ENCODE measurements around the gene TRIM2. TPM values are rescaled to one million over a fixed set of nuclear protein-coding genes. Genes with fewer than 3 reads are reported as not detected.

The TRIM2 gene
- total RNA-seq, 4 donors from 2014 or later, result 71.8 to 124 (median 95.3) TPM

DNA sequence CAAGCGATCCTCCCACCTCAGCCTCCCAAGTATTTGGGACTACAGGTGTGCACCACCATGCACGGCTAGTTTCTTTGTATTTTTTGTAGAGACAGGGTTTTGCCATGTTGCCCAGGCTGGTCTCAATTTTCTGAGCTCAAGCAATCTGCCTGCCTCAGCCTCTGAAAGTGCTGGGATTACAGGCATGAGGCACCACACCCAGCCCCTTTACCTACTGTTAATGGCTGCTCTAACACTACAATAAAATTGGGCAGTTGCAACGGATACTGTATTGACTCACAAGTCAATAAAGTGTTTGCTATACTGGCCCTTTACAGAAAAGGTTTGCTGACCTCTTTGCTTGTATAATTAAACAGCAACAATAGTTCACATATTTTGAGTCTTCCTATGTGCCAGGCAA lies 41.5 kb downstream of the TRIM2 start:
- TF ChIP-seq EP300 (IDR thresholded peaks at IDR 0.05; ENCODE audit: low read depth) (peak; percentile 28), CTCF (IDR thresholded peaks at IDR 0.05) (no peak), POLR2AphosphoS5 (IDR thresholded peaks at IDR 0.05) (peak in 1 of 3 donors; percentile 25), POLR2A (IDR thresholded peaks at IDR 0.05) (no peak)
- Histone ChIP-seq H3K27ac (peak overlapping the region; percentile 73 to 83 (median 81)), H3K4me1 (peaks cover 45 to 85% (median 69%) of the 10 kb centered on the region in 4 donors), H3K9me3 (no peaks in the 10 kb centered on the region), H3K27me3 (no peaks in the 10 kb centered on the region), H3K4me3 (no peak overlapping the region), H3K36me3 (no peaks in the 10 kb centered on the region)
- in situ Hi-C loops (cut with MboI; ENCODE audit: low pct_ligation_motif_present in 1 of 4, low pct_unique_long_range_greater_than_20kb in 1 of 4, low sequenced_read_pairs in 3 of 4) (no loop called here), intact Hi-C loops (cut with DNase I; ENCODE audit: low total_unique reads) (no loop called here)
- 43 to 58% methylated on average over 1 to 3 of the region's 3 CpGs for WGBS, 2 donors (ENCODE audit: low coverage in 1 of 2)
- DNase-seq, result peak; percentile 58

DNA sequence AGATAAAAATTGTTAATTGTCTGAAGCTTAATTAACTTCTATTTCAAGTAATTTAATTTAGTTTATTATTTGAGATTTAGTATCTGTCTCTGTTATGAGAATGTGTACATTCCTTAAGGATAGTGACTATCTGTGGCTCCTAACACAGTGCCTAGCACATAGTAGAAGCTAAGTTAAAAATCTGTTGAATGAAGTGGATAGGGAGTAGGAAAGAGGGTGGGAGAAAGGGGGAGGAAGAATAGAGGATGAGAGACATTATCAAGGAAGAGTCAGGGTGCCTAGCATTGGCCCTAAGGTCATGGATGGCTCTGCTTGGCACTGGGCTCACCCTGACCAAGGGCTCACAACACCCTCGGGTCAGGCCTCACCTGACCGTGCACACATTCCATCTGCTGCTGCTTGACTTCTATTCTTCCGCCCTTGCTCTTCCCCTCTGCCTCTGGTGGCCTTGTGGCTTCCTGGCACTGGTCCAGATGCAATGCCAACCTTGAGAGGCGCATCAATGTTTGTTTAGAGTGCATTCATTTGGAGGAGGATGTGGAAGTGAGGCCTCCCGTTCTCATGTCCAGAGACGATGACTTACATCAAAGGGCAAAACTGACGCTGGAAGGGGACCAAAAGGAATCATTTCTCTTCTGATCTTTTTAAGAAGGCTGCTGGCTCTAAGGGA lies 42.3 kb downstream of the TRIM2 start:
- H3K36me3 ChIP-seq, result no peaks in the 10 kb centered on the region
- intact Hi-C loops (cut with DNase I; ENCODE audit: low total_unique reads) (no loop called here), in situ Hi-C loops (cut with MboI; ENCODE audit: low pct_ligation_motif_present in 1 of 4, low pct_unique_long_range_greater_than_20kb in 1 of 4, low sequenced_read_pairs in 3 of 4) (no loop called here)
- H3K9me3 ChIP-seq, result no peaks in the 10 kb centered on the region
- TF ChIP-seq CTCF (IDR thresholded peaks at IDR 0.05) (no peak), POLR2AphosphoS5 (IDR thresholded peaks at IDR 0.05) (peak in 2 of 3 donors; percentile 6 to 59)
- no peaks in the 10 kb centered on the region for H3K27me3 ChIP-seq
- peak; percentile 55 for DNase-seq
- peaks cover 38 to 77% (median 61%) of the 10 kb centered on the region in 4 donors for H3K4me1 ChIP-seq
- no peak overlapping the region for H3K4me3 ChIP-seq
- 68% methylated on average over 7 of the region's 7 CpGs; no CpG with 5 or more reads in 1 of the 2 donors for WGBS, 2 donors (ENCODE audit: low coverage in 1 of 2)
- H3K27ac ChIP-seq, result peak overlapping the region; percentile 73 to 83 (median 81)

GRCh38 chr4:153247116-153247490 lies 42.9 kb downstream of the TRIM2 start:
- H3K9me3 ChIP-seq, result no peaks in the 10 kb centered on the region
- H3K36me3 ChIP-seq, result no peaks in the 10 kb centered on the region
- no peak overlapping the region for H3K4me3 ChIP-seq
- no peak for DNase-seq
- WGBS, 2 donors (ENCODE audit: low coverage in 1 of 2), result 75% methylated on average over 6 of the region's 6 CpGs; no CpG with 5 or more reads in 1 of the 2 donors
- no peaks in the 10 kb centered on the region for H3K27me3 ChIP-seq
- in situ Hi-C loops (cut with MboI; ENCODE audit: low pct_ligation_motif_present in 1 of 4, low pct_unique_long_range_greater_than_20kb in 1 of 4, low sequenced_read_pairs in 3 of 4) (no loop called here), intact Hi-C loops (cut with DNase I; ENCODE audit: low total_unique reads) (no loop called here)
- TF ChIP-seq POLR2A (IDR thresholded peaks at IDR 0.05) (no peak), CTCF (IDR thresholded peaks at IDR 0.05) (no peak), POLR2AphosphoS5 (IDR thresholded peaks at IDR 0.05) (no peak), EP300 (IDR thresholded peaks at IDR 0.05; ENCODE audit: low read depth) (no peak)
- H3K4me1 ChIP-seq, result peaks cover 33 to 72% (median 56%) of the 10 kb centered on the region in 4 donors
- H3K27ac ChIP-seq, result peak overlapping the region; percentile 73 to 83 (median 81)

DNA sequence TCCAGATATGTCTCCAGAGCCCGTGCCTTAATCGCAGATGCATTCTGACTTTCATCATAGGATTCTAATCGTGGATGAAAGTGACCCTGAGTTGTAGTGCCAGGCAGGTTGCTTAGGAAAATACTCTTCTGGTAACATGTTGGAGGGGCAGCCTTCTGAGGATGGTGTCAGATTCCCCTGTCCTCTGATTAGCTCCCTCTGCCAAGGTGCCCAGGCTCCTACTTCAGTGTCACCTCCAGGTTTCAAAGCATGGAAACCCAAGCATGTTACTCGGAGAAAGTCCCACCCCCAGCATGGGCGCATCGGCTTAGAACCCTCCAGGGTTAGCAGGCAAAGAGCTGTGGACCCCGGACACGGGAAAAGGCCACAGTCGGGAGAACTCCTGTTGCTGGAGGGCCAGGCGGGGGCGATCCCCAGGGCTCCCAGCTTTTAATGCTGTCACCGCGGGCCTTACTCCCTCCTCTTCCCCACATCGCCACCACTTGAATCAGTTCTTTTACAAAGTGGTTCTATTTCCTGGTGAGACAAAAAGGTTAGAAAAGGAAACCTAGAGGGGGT lies 44.5 kb downstream of the TRIM2 start:
- H3K9me3 ChIP-seq, result no peaks in the 10 kb centered on the region
- H3K36me3 ChIP-seq, result no peaks in the 10 kb centered on the region
- TF ChIP-seq POLR2AphosphoS5 (IDR thresholded peaks at IDR 0.05), result peak in 2 of 3 donors; percentile 36 to 38
- no peak for TF ChIP-seq EP300 (IDR thresholded peaks at IDR 0.05; ENCODE audit: low read depth)
- TF ChIP-seq CTCF (IDR thresholded peaks at IDR 0.05), result no peak
- peak; percentile 51 for TF ChIP-seq POLR2A (IDR thresholded peaks at IDR 0.05)
- DNase-seq, result no peak
- peak overlapping the region; percentile 10 to 55 (median 36) for H3K4me3 ChIP-seq
- 18 to 37% methylated on average over 7 to 14 of the region's 14 CpGs for WGBS, 2 donors (ENCODE audit: low coverage in 1 of 2)
- H3K27me3 ChIP-seq, result no peaks in the 10 kb centered on the region
- intact Hi-C loops (cut with DNase I; ENCODE audit: low total_unique reads), result no loop called here
- in situ Hi-C loops (cut with MboI; ENCODE audit: low pct_ligation_motif_present in 1 of 4, low pct_unique_long_range_greater_than_20kb in 1 of 4, low sequenced_read_pairs in 3 of 4), result no loop called here
- H3K27ac ChIP-seq, result peak overlapping the region; percentile 73 to 83 (median 81)
- peaks cover 21 to 55% (median 40%) of the 10 kb centered on the region in 4 donors for H3K4me1 ChIP-seq

Measured in transverse colon (tissue), 4 donors.